IPS DF 4.7 (cell line): ENCODE data around the gene SLC25A26.

ENCODE experiments used
- DNase-seq: peaks from one replicate; pipeline ENCODE4 v3.0.0-alpha.2; 2013; ENCODE audit warnings: low spot score; ENCODE audit errors: extremely low read depth

The SLC25A26 gene

DNA sequence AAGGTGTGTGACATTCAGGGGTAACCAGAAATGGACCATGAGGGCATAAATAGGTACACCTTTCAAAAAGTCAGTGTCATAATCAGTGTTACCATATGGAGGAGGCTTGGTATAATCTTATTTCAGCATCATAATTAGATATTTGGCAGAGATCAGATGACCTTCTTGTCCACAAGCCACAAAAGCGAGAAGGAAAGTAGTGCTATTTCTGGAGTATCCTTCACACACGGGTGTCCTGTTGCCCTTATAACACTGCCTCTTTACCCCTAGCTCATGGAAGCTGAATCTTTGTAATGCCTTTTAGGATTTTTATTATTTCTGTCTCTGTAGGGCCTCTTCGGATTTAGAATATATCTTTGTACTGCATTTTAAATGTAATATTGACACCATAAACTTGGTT is 147.2 kb downstream of the SLC25A26 start:
- no peak for DNase-seq

DNA sequence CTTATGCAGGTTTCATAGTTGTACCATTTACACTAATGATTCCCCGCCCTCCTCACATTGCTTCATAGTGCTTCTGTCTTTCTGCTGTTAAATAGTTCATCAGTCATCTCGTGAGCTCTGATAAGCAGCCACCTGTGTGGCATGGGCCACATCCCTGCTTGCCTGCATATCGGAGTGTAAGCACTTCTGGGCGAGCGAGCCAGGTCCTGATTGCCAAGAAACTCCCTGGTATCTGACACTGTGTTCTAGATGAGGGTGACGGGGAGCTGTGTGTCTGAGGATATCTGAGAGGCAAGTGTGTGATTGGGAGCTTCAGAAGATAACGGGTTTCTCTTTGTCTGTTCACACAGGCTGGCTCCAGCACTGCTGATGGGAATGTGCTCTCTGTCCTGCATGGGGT is 149.4 kb downstream of the SLC25A26 start:
- no peak for DNase-seq

DNA sequence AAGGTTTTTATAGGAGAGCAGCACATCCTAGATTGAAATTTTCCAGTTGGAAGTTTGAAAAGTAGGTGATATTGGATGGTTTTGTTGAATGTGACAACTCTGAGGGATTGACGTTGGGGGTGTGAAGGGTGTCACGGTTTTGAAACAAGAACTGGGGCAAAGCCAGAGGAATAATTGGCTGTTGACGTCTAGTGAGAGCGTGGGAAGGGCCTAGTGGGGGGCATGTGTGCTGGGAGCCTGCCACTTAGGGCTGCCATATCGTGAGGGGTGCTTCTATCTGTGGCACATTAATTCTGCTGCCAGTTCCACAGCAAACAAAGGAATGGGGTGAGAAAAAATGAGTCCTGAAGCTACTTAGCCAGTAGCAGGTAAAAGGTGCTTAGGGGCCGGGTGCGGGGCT is 150.6 kb downstream of the SLC25A26 start:
- DNase-seq: no peak

DNA sequence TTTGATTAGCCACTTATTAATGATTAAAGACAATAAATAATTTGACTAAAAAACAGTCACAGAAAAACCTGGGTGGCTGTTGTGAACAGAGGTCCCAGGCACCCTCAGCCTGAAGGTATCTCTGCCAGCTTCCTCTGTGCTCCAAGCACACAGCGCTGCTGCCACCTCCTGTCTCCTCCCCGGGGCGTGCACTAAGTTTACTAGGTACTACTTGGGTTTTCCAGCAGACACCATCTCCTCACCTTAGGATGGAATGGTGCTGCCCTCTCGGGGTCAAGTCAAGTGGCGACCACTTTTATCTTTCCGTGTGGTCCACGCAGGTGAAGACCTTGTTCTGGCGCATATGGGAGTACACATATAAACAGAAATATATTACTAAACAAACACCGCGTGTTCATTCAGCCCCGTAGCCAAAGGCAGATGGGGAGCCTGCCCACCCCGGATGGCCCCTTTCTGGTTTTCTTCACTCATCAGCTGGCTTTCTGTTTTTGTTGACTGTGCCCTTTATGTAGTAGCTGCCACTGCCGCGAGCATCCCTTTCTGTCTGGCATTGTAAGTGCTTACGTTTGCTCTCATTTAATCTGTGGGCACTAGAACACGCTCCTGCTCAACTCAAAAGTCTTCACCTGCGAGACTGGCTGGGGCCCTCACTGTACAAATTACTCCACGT is 152.0 kb downstream of the SLC25A26 start:
- DNase-seq: peak; percentile 60

DNA sequence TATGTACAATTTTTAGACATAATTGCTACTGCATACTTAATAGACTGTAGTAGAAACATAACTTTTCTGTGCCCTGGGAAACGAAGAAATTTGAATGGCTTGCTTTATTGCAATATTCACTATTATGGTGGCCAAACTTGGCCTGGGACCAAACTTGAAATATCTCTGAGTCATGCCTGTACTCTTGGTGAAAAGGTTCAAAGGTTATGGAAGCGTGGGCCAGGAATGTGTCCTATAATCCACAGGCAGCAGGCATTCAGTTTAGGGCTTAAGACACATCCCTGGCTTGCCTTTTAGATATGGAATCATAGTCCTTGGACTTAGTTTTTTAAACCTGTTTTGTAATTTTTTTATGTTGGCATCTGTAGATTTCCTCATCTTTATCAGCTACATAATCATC is 155.8 kb downstream of the SLC25A26 start:
- no peak for DNase-seq

DNA sequence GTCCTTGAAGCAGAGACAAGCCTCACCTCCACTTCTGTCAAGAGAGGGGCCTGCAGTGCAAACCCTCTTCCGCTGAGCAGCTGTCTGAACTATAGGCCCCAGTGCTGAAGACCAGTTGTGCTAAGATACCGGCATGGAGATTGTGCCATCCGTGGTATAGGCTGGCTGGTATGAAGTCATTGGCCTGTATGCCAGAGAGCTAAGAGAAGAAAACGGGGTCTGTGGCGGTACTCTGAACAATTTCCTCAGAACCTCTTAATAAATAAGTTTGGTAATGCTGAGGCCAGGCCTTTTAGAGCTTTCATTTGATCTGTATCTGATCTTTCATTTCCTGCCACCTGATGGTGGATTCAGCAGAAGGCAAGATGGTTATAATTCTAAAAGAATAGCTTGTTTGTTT is 157.0 kb downstream of the SLC25A26 start:
- DNase-seq: no peak

DNA sequence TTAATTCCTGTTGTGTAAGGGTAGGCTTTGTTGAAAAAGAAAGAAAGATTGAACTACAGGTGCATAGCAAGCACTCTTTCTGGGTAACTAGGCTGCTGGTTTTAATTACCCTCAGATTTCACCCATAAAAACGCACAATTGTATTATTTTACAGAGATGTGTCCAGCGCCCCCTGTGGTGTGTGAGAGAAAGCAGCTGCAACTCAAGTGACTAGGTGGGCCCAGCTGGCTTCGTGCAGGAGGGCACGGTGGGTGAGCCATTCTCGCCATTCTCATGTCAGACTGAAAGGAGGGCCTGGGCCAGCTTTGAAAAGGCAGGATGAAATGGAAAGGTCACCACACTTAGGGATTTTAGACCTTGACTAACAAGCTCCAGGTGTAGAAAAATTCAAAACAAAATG is 157.5 kb downstream of the SLC25A26 start:
- DNase-seq: no peak

DNA sequence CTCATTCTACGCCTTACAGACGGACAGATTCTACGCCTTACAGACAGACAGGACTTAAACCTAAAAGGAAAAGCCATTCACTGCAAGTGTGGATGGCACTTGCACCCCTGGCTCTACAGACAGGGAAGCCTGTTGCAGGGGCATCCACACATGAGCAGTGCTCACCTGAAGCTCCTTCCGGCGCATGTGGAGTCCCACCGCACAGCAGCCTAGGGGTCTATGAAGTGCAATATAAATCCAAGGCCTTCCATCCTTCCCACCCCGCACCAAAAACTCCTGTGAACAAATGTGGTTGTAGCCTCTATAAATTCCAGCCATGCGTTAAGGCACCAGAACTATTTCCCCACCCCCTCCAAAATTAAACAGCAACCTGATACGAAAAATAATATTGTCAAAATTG is 158.8 kb downstream of the SLC25A26 start:
- DNase-seq: no peak

DNA sequence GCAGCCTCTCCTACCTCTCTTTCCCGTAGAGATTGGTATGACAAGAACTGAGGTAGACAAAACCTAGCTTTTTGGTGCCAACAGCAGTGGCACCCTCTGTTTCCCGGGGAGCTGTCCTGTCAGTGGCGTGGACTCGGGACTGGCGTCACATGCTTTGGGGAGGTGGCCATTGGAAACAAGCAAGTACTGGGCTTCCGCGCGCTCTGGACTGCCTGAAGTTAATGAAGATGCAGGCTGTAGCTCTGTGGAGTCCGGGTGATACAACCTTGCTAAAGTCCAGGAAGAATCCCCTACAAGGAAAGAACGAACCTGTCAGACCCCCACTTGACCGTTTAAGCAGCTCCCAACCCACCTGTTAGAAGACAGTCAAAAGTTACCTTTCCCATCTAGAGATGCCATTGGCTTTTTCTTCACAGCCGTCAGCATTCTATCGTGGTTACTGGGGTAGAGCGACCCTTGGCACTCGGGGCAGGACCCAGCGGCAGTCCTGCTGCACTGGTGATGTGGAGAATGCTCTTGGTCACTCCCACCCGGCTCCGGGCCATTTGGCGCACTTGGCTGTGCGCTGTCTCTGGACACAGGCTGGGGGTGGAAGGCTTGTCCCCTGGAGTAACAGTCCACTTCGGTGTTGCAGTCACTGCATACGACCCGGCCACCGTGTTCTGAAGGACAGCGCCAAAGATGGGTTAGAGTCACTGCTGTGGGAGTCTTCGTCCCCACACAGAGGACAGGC is 159.6 kb downstream of the SLC25A26 start:
- no peak for DNase-seq

DNA sequence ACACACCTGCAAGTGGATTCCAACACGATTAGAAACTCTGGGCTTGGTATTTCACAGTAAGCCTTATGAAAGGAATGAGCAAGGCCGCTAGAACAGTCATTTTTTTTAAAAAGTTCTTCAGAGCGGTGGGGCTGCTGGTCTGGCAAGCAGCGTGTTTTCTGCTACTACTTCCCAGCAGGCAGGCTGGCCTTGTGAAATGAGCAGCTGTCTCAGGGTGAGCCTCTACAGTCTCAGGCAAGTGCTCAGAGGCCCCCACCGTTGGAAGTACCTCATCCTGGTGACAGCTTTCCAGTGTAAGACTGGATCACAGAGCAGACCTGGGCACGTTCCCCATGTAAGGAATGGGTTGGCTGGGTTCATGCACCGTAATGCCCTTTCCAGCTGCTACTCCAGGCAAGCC is 160.8 kb downstream of the SLC25A26 start:
- no peak for DNase-seq

DNA sequence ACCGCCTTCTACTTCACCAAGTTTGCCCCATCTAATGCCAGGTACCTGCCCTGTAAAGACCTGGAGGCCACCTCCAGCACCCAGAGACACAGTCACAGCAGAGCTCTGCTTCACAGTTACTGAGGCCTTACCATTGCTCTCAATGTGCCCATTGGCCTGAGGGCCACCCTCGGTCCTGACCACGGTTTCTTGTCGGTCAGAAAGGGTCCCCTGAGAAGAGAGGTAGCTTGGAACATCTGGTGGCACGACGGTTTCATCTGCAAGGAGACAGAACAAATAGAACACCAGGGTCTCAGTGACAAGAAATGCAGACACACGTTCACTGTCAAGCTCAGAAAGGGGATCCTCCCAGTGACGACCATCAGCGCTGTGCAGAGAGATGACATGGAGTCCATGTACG is 161.3 kb downstream of the SLC25A26 start:
- DNase-seq: no peak

DNA sequence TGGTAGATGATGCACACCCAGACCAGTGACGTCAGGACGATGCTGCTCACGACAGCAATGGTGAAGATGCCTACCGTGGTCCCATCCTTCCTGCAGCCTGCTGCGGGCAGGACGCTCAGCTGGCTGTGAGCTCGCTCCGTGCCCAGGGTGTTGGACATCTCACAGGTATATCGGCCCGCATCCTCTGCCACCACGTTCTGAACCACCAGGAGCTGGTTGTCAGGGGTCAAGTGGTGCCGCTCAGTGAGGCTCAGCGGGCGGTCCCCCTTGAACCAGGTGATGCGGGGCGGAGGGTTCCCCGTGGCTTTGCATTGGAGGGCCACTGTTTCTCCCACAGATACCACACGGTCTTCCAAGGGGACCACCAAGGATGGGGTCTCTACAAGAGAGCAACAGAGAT is 162.2 kb downstream of the SLC25A26 start:
- DNase-seq: no peak

DNA sequence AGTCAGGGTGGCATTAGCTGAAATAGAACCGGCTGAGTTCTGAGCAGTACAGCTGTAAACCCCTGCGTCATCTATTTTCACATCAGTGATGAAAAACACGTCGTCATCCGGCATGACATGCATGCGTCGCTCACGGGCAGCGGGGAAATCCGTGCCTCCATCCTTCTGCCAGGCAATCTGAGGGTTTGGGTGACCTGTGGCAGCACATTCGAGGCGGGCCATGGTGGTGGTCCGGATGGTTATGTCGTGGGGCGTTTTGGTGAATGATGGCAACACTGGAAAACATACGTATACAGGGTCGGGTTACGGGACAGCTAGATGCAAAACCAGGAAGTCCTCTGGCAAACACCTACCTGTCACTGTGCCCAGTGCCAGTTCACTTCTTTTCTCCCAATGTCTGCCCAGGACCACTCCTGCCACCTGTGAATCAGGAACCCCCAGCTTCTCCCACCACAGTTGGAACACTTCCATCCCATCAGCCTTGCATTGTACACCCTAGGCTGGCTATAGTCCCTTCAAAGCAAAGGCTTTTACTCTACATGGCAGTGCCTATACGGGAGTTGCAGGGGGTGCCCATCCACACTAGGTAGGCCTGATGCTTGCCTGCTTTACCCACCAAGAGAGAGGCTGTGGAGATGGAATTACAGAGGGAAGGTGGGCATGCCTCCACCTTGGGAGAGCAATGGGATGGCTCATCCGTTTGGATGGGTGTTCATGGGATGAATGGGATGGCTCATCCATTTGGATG is 163.4 kb downstream of the SLC25A26 start:
- DNase-seq: no peak

DNA sequence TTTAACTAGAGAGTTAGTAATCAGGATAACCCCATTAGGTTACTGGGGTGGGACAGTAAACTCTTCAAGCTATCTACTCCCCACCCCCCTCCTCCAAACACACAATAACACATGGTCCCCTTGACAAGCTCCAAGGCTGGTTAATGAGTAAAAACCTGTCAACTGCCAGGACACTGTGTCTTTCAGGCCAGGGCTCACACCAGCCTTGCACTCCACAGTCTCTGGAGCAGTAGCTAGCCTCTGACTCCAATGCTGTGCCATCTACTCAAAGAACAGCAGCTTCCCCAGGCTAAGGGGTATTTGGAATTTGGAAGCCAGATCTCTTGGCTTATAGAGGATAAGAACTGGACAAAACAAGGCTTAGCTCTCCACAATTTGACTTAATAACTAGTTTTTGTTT is 164.3 kb downstream of the SLC25A26 start:
- DNase-seq: no peak

DNA sequence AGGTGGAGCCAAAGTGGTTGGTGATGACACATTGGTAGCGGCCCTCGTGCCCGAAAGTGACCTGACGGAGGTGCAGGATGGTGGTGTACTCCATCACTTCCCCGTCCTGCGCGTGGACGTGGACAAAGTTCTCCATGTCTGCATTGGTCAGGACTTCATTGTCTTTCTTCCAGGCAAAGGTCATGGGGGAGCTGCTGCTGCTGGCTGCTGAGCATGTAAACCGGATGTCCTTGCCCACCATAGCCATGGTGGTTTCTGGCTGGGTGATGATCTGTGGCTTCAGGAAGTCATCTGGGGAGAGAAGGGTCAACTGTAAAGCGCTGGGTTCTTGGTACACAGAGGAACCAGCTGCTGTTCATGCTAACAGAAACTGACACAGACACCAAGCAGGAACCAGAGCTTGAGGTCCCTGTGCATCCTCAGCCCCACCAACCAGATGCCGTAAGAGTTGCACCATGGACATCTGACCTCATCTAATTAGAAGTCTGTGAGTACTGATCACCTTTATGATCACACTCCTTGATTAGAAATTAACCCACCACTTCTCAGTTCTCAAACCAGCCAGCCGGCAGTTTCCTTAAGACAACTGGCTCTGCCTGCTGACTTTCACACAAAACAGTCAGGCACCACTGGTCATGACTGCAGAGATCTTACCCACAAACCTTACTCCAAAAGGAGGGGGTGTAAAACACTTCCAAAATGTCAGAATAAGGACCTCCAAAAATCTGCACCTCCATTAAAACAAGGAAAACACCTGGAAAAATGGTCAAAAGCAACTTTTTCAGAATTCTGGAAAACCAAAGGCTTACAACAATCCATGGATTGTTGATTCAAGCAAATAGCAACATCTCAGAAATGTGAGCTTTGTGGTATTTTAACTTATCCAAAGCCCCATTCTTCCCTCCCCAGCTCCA is 165.5 kb downstream of the SLC25A26 start:
- DNase-seq: no peak

DNA sequence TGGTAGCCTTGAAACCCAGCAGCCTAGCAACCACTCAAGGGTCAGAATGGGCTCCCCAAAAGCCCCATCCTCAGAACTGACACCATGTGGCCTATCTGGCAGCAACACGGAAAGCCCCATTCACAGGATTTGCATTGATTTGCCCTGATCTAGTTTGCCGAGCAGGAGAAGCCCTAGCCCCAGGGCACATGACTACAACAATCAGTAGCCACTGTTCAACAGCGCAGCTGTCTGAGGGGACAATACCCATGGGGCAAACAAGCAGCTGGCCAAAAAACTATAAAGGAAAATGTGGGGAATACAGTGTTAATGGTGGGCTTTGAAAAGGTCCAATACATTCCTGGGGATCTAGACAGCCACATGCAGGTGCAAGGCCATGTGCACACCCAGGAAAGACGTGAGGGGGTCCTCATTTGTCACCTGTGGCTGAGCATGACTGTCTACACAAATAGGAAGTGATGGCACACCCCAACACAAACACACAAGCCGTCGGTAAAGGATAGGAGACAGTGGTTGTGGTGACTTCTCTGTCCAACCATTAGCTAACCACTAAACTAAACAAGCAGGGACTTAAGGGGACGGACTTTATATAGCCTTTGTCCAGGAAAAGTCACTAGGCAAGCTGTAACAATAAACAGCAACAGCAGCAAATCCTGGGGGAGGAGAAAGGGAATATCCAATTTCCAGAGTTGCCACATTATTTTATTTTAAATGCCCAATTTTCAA is 166.3 kb downstream of the SLC25A26 start:
- DNase-seq: no peak

DNA sequence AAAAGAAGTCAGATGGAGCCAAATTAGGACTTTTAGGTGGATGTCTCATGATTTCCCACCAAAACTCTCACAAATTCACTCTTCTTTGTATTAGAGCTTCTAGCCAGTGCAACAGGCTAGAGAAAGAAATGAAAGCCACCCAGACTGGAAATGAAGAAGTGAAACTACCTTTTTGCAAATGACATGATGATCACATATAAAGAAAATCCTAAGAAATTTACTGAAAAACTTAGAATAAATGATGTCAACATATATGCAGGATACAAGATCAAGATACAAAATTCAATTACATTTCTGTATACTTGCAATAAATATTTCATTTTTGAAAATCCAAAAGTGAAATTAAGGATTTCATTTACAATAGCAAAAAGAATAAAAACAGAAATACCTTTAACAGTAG is 169.2 kb downstream of the SLC25A26 start:
- no peak for DNase-seq

DNA sequence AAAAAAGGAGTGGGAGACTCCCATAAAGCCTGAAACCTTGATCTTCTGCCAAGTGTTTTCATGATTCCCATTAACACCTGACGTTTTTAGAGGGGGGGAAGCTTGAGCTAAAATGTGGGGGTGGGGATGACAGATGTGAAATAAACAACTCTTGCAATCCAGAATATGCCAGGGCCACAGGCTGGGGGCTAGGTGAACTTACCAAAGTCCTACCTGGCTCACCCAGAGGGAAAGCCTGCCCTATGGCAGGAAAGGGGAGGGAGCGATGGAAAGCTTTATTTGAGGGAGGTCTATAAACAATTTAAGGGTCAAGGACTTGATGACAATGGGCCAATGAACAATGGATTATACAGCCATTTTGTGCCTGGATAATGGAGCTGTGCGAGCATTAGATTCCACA is 171.7 kb downstream of the SLC25A26 start:
- DNase-seq: no peak

DNA sequence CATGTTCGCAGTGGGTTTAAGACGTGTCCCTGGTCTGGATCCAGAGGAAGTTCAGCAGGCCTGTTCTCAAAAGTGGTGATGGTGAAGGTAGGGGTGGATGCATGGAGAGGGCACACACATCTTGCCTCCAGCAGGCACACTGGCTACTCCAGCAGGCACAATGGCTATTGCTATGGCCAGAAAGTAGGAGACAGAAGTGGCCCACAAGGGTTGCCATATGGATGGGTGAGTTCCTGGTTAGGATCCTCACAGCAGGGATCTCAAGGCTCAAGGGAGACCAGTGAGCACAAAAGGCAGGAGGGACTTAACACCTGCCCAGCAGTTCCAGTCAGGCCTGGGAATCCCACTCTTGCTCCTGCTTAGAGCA is 172.1 kb downstream of the SLC25A26 start:
- DNase-seq: no peak

DNA sequence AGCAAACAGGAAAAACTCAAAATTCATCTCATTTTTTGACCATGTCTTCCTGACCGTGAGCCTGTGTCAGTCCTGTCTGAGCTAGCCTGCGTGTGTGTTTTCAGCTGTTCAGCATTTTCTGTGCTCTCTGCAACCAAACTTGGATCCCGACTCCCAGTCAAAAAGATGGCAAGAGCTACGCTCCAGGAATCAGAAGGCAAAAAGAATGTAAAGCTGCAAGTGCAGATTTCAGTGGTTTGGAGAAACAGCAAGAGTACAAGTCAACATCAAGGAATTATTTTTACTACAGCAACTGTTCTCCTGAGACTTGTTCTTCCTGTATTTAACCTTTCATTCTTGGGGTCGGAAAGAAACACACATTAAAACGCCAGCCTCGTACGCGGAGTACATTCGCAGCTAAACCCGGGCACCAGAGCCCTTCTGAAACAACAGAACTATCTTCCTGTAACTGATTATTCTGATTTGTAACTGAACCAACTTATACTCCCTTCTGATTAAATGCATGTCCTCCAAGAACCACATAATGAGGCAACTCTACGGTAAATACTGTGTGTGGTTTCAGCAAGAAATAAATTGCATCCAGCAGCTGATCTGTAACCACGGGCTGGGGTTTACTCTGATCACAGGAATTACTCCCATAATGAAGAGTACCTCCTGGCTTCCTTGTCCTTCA is 172.7 kb downstream of the SLC25A26 start:
- no peak for DNase-seq
